NCI-H524 treated with DMSO at 0.1 percent for 48 hours (cell line): Measurements from ENCODE around the gene YBX2.
"Not testable (repeated sequence)": the region's sequence is repeated elsewhere in the genome, so short reads cannot be mapped to it uniquely, and the experiment has no call there.

Source experiments
- DNase-seq: peaks from one replicate; lab custom pipeline; 2025; lab: John Stamatoyannopoulos, UW

The YBX2 gene

GRCh38 chr17:7294614-7295153, at the start of gene YBX2:
YBX2 (minus strand) TSS chr17:7294639; CDS start chr17:7294500, 139 bp downstream.
- no peak for DNase-seq

- no peak for DNase-seq
Measured at GRCh38 chr17:7343250-7343649, 48.8 kb upstream of the YBX2 start.

- DNase-seq: no peak
Measured at GRCh38 chr17:7341842-7342241, 47.4 kb upstream of the YBX2 start.

GRCh38 chr17:7340179-7340578, 45.7 kb upstream of the YBX2 start:
- no peak for DNase-seq

- DNase-seq: not testable (repeated sequence)
Measured at GRCh38 chr17:7337600-7337999, 43.2 kb upstream of the YBX2 start.

- DNase-seq: no peak
Measured at GRCh38 chr17:7336240-7337175, 42.1 kb upstream of the YBX2 start, which contains the start of gene ACAP1. ACAP1 (plus strand) TSS chr17:7336529; CDS start chr17:7336735, 206 bp downstream.

GRCh38 chr17:7335765-7336164, 41.3 kb upstream of the YBX2 start:
- not testable (repeated sequence) for DNase-seq

GRCh38 chr17:7334938-7335538, 40.6 kb upstream of the YBX2 start:
- no peak for DNase-seq

- DNase-seq: not testable (repeated sequence)
Measured at GRCh38 chr17:7332600-7333069, 38.2 kb upstream of the YBX2 start.

GRCh38 chr17:7332111-7332510, 37.7 kb upstream of the YBX2 start:
- DNase-seq: no peak

GRCh38 chr17:7330638-7331015, 36.2 kb upstream of the YBX2 start:
- DNase-seq: no peak

GRCh38 chr17:7329997-7330637, 35.7 kb upstream of the YBX2 start:
- DNase-seq: no peak

GRCh38 chr17:7329374-7329996, 35.0 kb upstream of the YBX2 start:
- peak; percentile 68 for DNase-seq

GRCh38 chr17:7328840-7329373, 34.5 kb upstream of the YBX2 start, which contains the start of gene NEURL4:
NEURL4 (minus strand) TSS chr17:7329335; CDS start chr17:7329312, 23 bp downstream.
- no peak for DNase-seq

- DNase-seq: no peak
Measured at GRCh38 chr17:7328009-7328408, 33.6 kb upstream of the YBX2 start.

- DNase-seq: no peak
Measured at GRCh38 chr17:7327501-7327900, 33.1 kb upstream of the YBX2 start.

- DNase-seq: no peak
Measured at GRCh38 chr17:7327056-7327455, 32.6 kb upstream of the YBX2 start.

GRCh38 chr17:7326186-7326585, 31.7 kb upstream of the YBX2 start:
- no peak for DNase-seq

- DNase-seq: no peak
Measured at GRCh38 chr17:7325031-7325528, 30.6 kb upstream of the YBX2 start.

GRCh38 chr17:7324438-7324779, 30.0 kb upstream of the YBX2 start:
- no peak for DNase-seq

- DNase-seq: no peak
Measured at GRCh38 chr17:7323731-7324437, 29.4 kb upstream of the YBX2 start.
